K562 (cell line): Measurements from ENCODE around the gene CLC. TPM values are rescaled to one million over a fixed set of nuclear protein-coding genes. Genes with fewer than 3 reads are reported as not detected.

Source experiments
- ATAC-seq: fragments of 200-7000 bp; cut with Tn5 transposase; 3 replicates; pipeline ENCODE4 v1.9.1; 2020; ENCODE audit warnings: moderate library complexity
- BruUV-seq: library from RNA; stranded (reverse); fragments of 400-500 nt; replicated peaks from 2 replicates; lab custom pipeline; 2021; lab: Mats Ljungman, UMichigan
- CTCF ChIA-PET: fragments of 300-600 bp; formaldehyde crosslinking; extraction: SDS; loops from one replicate; lab custom pipeline; 2021; ENCODE audit warnings: low intra/inter-chr PET ratio; lab: Yijun Ruan, JAX
- POLR2A ChIA-PET: fragments of 300-600, 350-650 bp; sonication (Branson Sonifier 250); formaldehyde crosslinking; extraction: SDS; loops from one replicate; lab custom pipeline; 2021; ENCODE audit warnings: antibody characterized with exemption, inconsistent platforms; lab: Yijun Ruan, JAX
- DNase-seq, 4 experiments: peaks; one replicate each; pipeline versions ENCODE4 v3.0.0 to v3.0.0-alpha.2; 2011 to 2018; ENCODE audit warnings: low spot score in 3 of 4, mixed read lengths in 3 of 4; ENCODE audit errors: extremely low read depth in 1 of 4
- FAIRE-seq: peaks from 2 replicates; lab custom pipeline; 2011; peaks lifted over from hg19 to GRCh38; lab: Jason Lieb, UNC
- H2AFZ ChIP-seq: 2 replicates; pipeline ENCODE4 v1.6.0; 2011; ENCODE audit warnings: low read depth, low read length, control low read depth, inconsistent platforms
- H3K27ac ChIP-seq: fragments of 200-600 bp; 3 replicates; pipeline ENCODE4 v1.8.0; 2011; ENCODE audit warnings: low read depth, mild to moderate bottlenecking, control low read depth, inconsistent platforms, low read length, moderate library complexity, mixed read lengths; ENCODE audit errors: extremely low read depth
- H3K27me3 ChIP-seq, 2 experiments: fragments of 300-600 bp in 1 of 2; 2 replicates in 1 of 2; 3 replicates in 1 of 2; pipeline versions ENCODE4 v1.6.0 to v1.8.0; 2011; ENCODE audit warnings: inconsistent platforms in 2 of 2, low read length in 2 of 2, mild to moderate bottlenecking in 1 of 2, mixed read lengths in 1 of 2, moderate library complexity in 1 of 2; ENCODE audit not compliant: control insufficient read depth in 2 of 2, insufficient read depth in 2 of 2
- H3K36me3 ChIP-seq: fragments of 300-600 bp; 3 replicates; pipeline ENCODE4 v1.8.0; 2011; ENCODE audit warnings: mild to moderate bottlenecking, low read length, inconsistent platforms; ENCODE audit not compliant: control insufficient read depth, insufficient read depth
- H3K4me1 ChIP-seq, 2 experiments: fragments of 200-600 bp in 1 of 2; replicated peaks in 1 of 2; 2 replicates in 1 of 2; 3 replicates in 1 of 2; pipeline versions ENCODE4 v1.5.1 to v1.8.0; 2011; ENCODE audit warnings: inconsistent platforms in 2 of 2, low read length in 2 of 2, mild to moderate bottlenecking in 1 of 2, mixed read lengths in 1 of 2, moderate library complexity in 1 of 2; ENCODE audit not compliant: control insufficient read depth in 2 of 2, insufficient read depth in 2 of 2
- H3K4me2 ChIP-seq: 2 replicates; pipeline ENCODE4 v1.6.1; 2011; ENCODE audit warnings: low read length, control low read depth, inconsistent platforms, mixed read lengths; ENCODE audit not compliant: insufficient read depth
- H3K4me3 ChIP-seq: fragments of 200-600 bp; sonication (generic), shearing (Covaris generic); 2 replicates; pipeline ENCODE4 v1.5.1; 2016; ENCODE audit warnings: control low read depth, inconsistent platforms
- H3K79me2 ChIP-seq: fragments of 200-600 bp; 3 replicates; pipeline ENCODE4 v1.8.0; 2011; ENCODE audit warnings: low read length, inconsistent platforms; ENCODE audit not compliant: control insufficient read depth, insufficient read depth
- H3K9ac ChIP-seq, 2 experiments: 2 replicates each; pipeline versions ENCODE4 v1.6.0 to v1.6.1; 2011; ENCODE audit warnings: low read depth in 2 of 2, low read length in 2 of 2, control low read depth in 1 of 2, inconsistent platforms in 1 of 2, mild to moderate bottlenecking in 1 of 2, mixed read lengths in 1 of 2; ENCODE audit not compliant: insufficient read depth in 1 of 2
- H3K9me1 ChIP-seq: one replicate; pipeline ENCODE4 v1.6.0; 2011; ENCODE audit warnings: inconsistent platforms, mild to moderate bottlenecking, low read length, moderate library complexity; ENCODE audit not compliant: control insufficient read depth, insufficient read depth
- H3K9me3 ChIP-seq: replicated peaks from 2 replicates; pipeline ENCODE4 v1.5.1; 2011; ENCODE audit warnings: low read depth, low read length, inconsistent platforms; ENCODE audit not compliant: control insufficient read depth, insufficient read depth
- H4K20me1 ChIP-seq: replicated peaks from 2 replicates; pipeline ENCODE4 v1.6.1; 2011; ENCODE audit warnings: low read length, inconsistent platforms, mixed read lengths; ENCODE audit not compliant: control insufficient read depth, insufficient read depth
- CEBPB ChIP-seq: fragments of 450-650 bp; IDR thresholded peaks from 2 replicates; pipeline ENCODE4 v1.6.1; 2016; ENCODE audit warnings: missing genetic modification characterization, missing compliant biosample characterization
- CEBPG ChIP-seq, 3 experiments: fragments of 200-800 bp in 1 of 3; sonication (Bioruptor generic) in 1 of 3; sonication (generic) in 1 of 3; formaldehyde crosslinking in 1 of 3; IDR thresholded peaks in 2 of 3; conservative IDR thresholded peaks in 1 of 3; 2 replicates each; pipeline versions ENCODE4 v1.6.1 to v1.8.0; 2016 to 2022; ENCODE audit warnings: missing compliant biosample characterization in 2 of 3, missing genetic modification characterization in 2 of 3, mild to moderate bottlenecking in 1 of 3, missing genetic modification reagents in 1 of 3
- NR2C1 ChIP-seq, 2 experiments: fragments of 450-650 bp; IDR thresholded peaks; 2 replicates each; pipeline ENCODE4 v1.6.1; 2017; ENCODE audit warnings: mild to moderate bottlenecking in 2 of 2, antibody characterized with exemption in 1 of 2, inconsistent platforms in 1 of 2, missing compliant biosample characterization in 1 of 2, missing genetic modification characterization in 1 of 2
- RERE ChIP-seq: sonication (generic); formaldehyde crosslinking; IDR thresholded peaks from 2 replicates; pipeline ENCODE4 v1.8.0; 2023; ENCODE audit warnings: missing genetic modification reagents, mild to moderate bottlenecking, borderline replicate concordance
- STAG1 ChIP-seq: sonication (generic); formaldehyde crosslinking; IDR thresholded peaks from 2 replicates; pipeline ENCODE4 v1.5.0; 2020; ENCODE audit warnings: missing genetic modification reagents, borderline replicate concordance
- WGBS: fragments of 100-300 bp; shearing (Covaris generic); methylation state at CpG from one replicate; pipeline ENCODE4 v1.1.6; 2016; ENCODE audit warnings: low coverage, mixed read lengths; ENCODE audit not compliant: insufficient coverage; ENCODE audit errors: missing lambda C conversion rate; 5-methylcytosine and 5-hydroxymethylcytosine counted together
- in situ Hi-C: fragments of 300-500 bp; cut with MboI; formaldehyde crosslinking; loops from 4 replicates; pipeline ENCODE4 v1.15.0; 2018; ENCODE audit warnings: inconsistent platforms, mixed read lengths
- intact Hi-C: fragments of 100-400 bp; cut with micrococcal nuclease; formaldehyde crosslinking; loops from 2 replicates; pipeline ENCODE4 v1.14.2; 2022
- polyA plus RNA-seq, 8 experiments: library from polyadenylated mRNA; depleted of rRNA in 4 of 8; stranded (reverse) in 5 of 8; unstranded in 3 of 8; fragments of >200 nt; fragmentation: Nextera tagmentation in 2 of 8; fragmentation: Illumina TruSeq in 1 of 8; extraction: Ambion mirVana in 2 of 8; extraction: Trizol in 1 of 8; gene quantifications; 2 replicates each; pipeline versions ENCODE4 v1.2.1 to v1.2.3, GENCODE V29; 2011 to 2014; ENCODE audit warnings: inconsistent platforms in 1 of 8, missing spikeins in 1 of 8
- total RNA-seq, 7 experiments: library from RNA; depleted of rRNA in 6 of 7; stranded (reverse); fragments of >200 nt in 6 of 7; fragmentation: Illumina TruSeq in 2 of 7; extraction: Trizol in 2 of 7; gene quantifications; 2 replicates each; pipeline versions ENCODE4 v1.2.1 to v1.2.3, GENCODE V29; 2011 to 2021; ENCODE audit warnings: low replicate concordance in 1 of 7

The CLC gene
- total and polyA plus RNA-seq, 9 of the 15 experiments (the other 6 are each of a cell fraction or from before 2014, with no cell fraction given), result 0.44 to 1.1 (median 0.67) TPM; not detected in 3

- FAIRE-seq, result no peak
- ChIA-PET POLR2A (interaction anchor here (0.6 kb wide), 1 partner anchor 1505 kb away, joined by 3 read pairs; no protein-coding TSS in a partner anchor), CTCF (no interaction called here)
- Histone ChIP-seq H3K4me1 (no peaks in the 10 kb centered on the region), H2AFZ (no peak overlapping the region), H3K9ac (no peak overlapping the region), H3K4me3 (no peak overlapping the region), H3K79me2 (no peaks in the 10 kb centered on the region), H3K9me1 (no peaks in the 10 kb centered on the region), H3K36me3 (no peaks in the 10 kb centered on the region), H3K27ac (no peak overlapping the region), H3K27me3 (peaks cover 0 to 5% of the 10 kb centered on the region in 2 experiments; a peak in 3 of 5 replicates), H4K20me1 (no peaks in the 10 kb centered on the region), H3K4me2 (no peak overlapping the region), H3K9me3 (no peaks in the 10 kb centered on the region)
- no TSS peak for BruUV-seq
- in situ Hi-C loops (no loop called here), intact Hi-C loops (no loop called here)
- DNase-seq, result no peak
- TF ChIP-seq CEBPG (CRISPR knock-in tag; IDR thresholded peaks at IDR 0.05) (no peak), CEBPG (tag; conservative IDR thresholded peaks at IDR 0.05 in 1 of 2, IDR thresholded peaks at IDR 0.05 in 1 of 2) (peak in 1 of 2 experiments; percentile 65; a peak in 3 of 4 replicates), CEBPB (tag) (peak; percentile 46; the same call in 1 of the 2 replicates), STAG1 (CRISPR knock-in tag) (no peak), RERE (CRISPR knock-in tag) (no peak), NR2C1 (IDR thresholded peaks at IDR 0.05) (no peak), NR2C1 (tag; IDR thresholded peaks at IDR 0.05) (no peak)
- 0% methylated on average over 2 of the region's 2 CpGs for WGBS
- ATAC-seq, result no peak
Measured at GRCh38 chr19:39754544-39754943, 16.7 kb upstream of the CLC start.
